Stimulated activated CD8-positive, alpha-beta memory T cell treated with anti-CD3 and anti-CD28 coated beads, Interleukin-15, amount 100 ng/mL, for 48 hours (primary cell): Measurements from ENCODE around the gene EFNA2.

Experiments
- DNase-seq, 2 donors: peaks; one replicate each; pipeline ENCODE4 v3.0.0-alpha.2; 2020; ENCODE audit warnings: low read depth in 2 of 2

Gene EFNA2

GRCh38 chr19:1284293-1284978, 1.2 kb upstream of the EFNA2 start:
- no peak for DNase-seq

- DNase-seq = no peak
Measured at GRCh38 chr19:1284979-1285736, 515 bp upstream of the EFNA2 start.

GRCh38 chr19:1286487-1287353, 1.0 kb downstream of the EFNA2 start:
- no peak for DNase-seq

GRCh38 chr19:1287354-1288225, 1.9 kb downstream of the EFNA2 start:
- no peak for DNase-seq

- DNase-seq = no peak
Measured at GRCh38 chr19:1288226-1288612, 2.5 kb downstream of the EFNA2 start.

- DNase-seq = no peak
Measured at GRCh38 chr19:1288833-1289685, 3.4 kb downstream of the EFNA2 start.

GRCh38 chr19:1289686-1290025, 4.0 kb downstream of the EFNA2 start:
- DNase-seq = no peak

GRCh38 chr19:1290196-1290702, 4.6 kb downstream of the EFNA2 start:
- no peak for DNase-seq

- no peak for DNase-seq
Measured at GRCh38 chr19:1290703-1291651, 5.3 kb downstream of the EFNA2 start.

- no peak for DNase-seq
Measured at GRCh38 chr19:1291761-1292418, 6.2 kb downstream of the EFNA2 start.

GRCh38 chr19:1292419-1293151, 6.9 kb downstream of the EFNA2 start:
- DNase-seq = no peak

GRCh38 chr19:1293782-1294604, 8.3 kb downstream of the EFNA2 start:
- no peak for DNase-seq

GRCh38 chr19:1294688-1295087, 9.0 kb downstream of the EFNA2 start:
- DNase-seq = no peak

- peak; percentile 26 to 31 for DNase-seq
Measured at GRCh38 chr19:1295169-1296012, 9.7 kb downstream of the EFNA2 start.

GRCh38 chr19:1296078-1296477, 10.4 kb downstream of the EFNA2 start:
- DNase-seq = no peak

GRCh38 chr19:1296575-1297271, 11.1 kb downstream of the EFNA2 start:
- no peak for DNase-seq
